PC-9 (cell line): ENCODE measurements around the gene TTLL5.

Experiments used
- CTCF ChIP-seq: fragments of 200-600 bp; sonication (generic); conservative IDR thresholded peaks from 2 replicates; pipeline ENCODE4 v1.6.1; 2017; ENCODE audit warnings: mixed run types, antibody characterized with exemption, mild to moderate bottlenecking, moderate library complexity
- EZH2 ChIP-seq: fragments of 200-600 bp; sonication (generic); IDR thresholded peaks from 2 replicates; pipeline ENCODE4 v1.8.0; 2017; ENCODE audit warnings: antibody characterized with exemption, low read depth

GRCh38 chr14:75980856-75981255 is 319.8 kb downstream of the TTLL5 start:
- TF ChIP-seq CTCF (no peak), EZH2 (no peak)
